ENCODE data around the gene NARS2.
A peak's percentile ranks its signal among the peaks of the same experiment; 100 is the strongest.

Gene NARS2

GRCh38 chr11:78399136-78399535 lies 175.5 kb downstream of the NARS2 start:
- Histone ChIP-seq H4K20me1 (peaks cover 60 to 100% (median 98%) of the 10 kb centered on the region in 11 experiments), H3K9me3 (replicated peaks in 1 of 11) (peaks cover 7 to 26% (median 16%) of the 10 kb centered on the region in 11 experiments; a peak in 21 of 22 replicates), H3K27me3 (no peaks in the 10 kb centered on the region), H3K36me3 (peaks cover 12 to 91% (median 61%) of the 10 kb centered on the region in 11 experiments; a peak in 21 of 22 replicates), H3K4me3 (no peak overlapping the region), H3K4me2 (peak overlapping the region in 2 of 11 experiments; percentile 20 to 22; a peak in 3 of 22 replicates), H3K4me1 (peaks cover 11 to 93% (median 23%) of the 10 kb centered on the region in 10 experiments), H3K9ac (no peak overlapping the region), H3K27ac (no peak overlapping the region)
- TF ChIP-seq Cebpa-rat (IDR thresholded peaks at IDR 0.05), result no peak

DNA sequence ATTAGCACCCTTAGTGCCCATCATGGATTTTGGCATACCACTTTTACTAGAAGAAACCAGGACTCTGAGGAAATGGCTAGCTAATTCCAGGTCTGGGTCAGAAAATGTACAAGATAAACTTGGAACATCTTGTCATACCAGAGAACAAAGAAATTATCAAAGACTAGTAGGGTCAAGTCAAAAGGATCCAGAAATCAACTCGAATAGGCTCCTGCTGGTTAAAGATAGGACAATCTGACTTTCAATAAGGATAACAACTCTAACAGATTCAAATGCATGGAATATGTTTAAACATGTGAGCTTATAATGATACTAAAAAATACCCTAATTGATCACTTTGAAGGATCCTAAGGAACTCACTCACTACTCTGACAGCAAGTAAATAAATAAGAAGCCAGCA lies 175.9 kb downstream of the NARS2 start:
- no peak for TF ChIP-seq Cebpa-rat (IDR thresholded peaks at IDR 0.05)
- H4K20me1 ChIP-seq, result peaks cover 61 to 100% (median 98%) of the 10 kb centered on the region in 11 experiments
- peak overlapping the region in 1 of 11 experiments; percentile 22; a peak in 3 of 22 replicates for H3K4me2 ChIP-seq

DNA sequence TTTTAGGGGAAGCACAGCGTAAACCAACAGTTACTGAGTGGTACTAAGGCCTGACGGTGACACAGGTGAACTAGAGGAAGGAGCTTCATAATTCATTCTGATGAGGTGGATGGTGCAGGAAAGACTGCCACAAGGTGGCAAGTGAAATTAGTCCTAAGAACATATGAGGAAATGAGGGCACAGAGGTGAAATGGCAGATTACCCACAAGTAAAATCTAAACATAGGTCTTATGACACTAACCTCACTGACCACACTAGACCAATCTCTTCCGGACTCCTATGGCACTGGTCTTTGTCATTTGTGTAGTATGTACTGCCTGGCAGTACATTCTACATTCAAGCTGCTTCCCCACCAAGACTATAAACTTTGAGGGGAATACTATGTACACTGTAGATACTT lies 177.3 kb downstream of the NARS2 start:
- no peaks in the 10 kb centered on the region for H3K27me3 ChIP-seq
- TF ChIP-seq Cebpa-rat (IDR thresholded peaks at IDR 0.05), result no peak
- peak overlapping the region in 2 of 11 experiments; percentile 21 to 35; a peak in 3 of 22 replicates for H3K27ac ChIP-seq
- peaks cover 0 to 16% (median 9%) of the 10 kb centered on the region in 11 experiments; a peak in 7 of 22 replicates for H3K9me3 ChIP-seq (replicated peaks in 1 of 11)
- no peak overlapping the region for H3K4me3 ChIP-seq
- peak overlapping the region; percentile 9 to 79 (median 43); a peak in 21 of 22 replicates for H3K4me2 ChIP-seq
- peaks cover 19 to 96% (median 36%) of the 10 kb centered on the region in 10 experiments for H3K4me1 ChIP-seq
- no peak overlapping the region for H3K9ac ChIP-seq
- peaks cover 8 to 93% (median 53%) of the 10 kb centered on the region in 11 experiments; a peak in 21 of 22 replicates for H3K36me3 ChIP-seq
- H4K20me1 ChIP-seq, result peaks cover 74 to 100% (median 99%) of the 10 kb centered on the region in 11 experiments

More for the DNA sequence above, 175.9 kb downstream of the NARS2 start:
- peaks cover 13 to 93% (median 25%) of the 10 kb centered on the region in 10 experiments for H3K4me1 ChIP-seq
- H3K36me3 ChIP-seq, result peaks cover 12 to 91% (median 57%) of the 10 kb centered on the region in 11 experiments; a peak in 21 of 22 replicates
- H3K4me3 ChIP-seq, result no peak overlapping the region
- H3K9me3 ChIP-seq (replicated peaks in 1 of 11), result peaks cover 7 to 21% (median 12%) of the 10 kb centered on the region in 11 experiments; a peak in 18 of 22 replicates
- no peaks in the 10 kb centered on the region for H3K27me3 ChIP-seq
- H3K27ac ChIP-seq, result no peak overlapping the region
- H3K9ac ChIP-seq, result no peak overlapping the region

DNA sequence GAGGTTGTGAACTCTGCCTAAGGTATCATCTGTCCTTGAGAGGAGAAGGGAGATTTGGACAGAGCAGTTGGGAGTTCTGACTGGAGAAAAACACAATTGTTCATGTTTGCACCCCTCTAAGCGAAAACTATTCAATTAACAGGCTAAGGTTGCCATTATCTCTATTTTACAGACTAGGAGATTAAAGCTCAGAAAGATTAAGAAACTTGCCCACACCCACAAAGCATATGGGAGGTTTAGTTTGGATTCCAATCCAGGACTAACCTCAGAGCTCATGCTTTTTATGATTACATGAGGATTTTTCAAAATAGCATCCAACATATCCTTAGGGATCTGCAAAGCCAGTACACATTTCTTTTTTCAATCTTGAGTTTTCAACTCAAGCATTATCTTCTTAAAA lies 179.1 kb downstream of the NARS2 start:
- Histone ChIP-seq H3K4me2 (peak overlapping the region in 1 of 11 experiments; percentile 91; a peak in 1 of 22 replicates), H3K4me1 (peaks cover 25 to 99% (median 46%) of the 10 kb centered on the region in 10 experiments), H3K27me3 (no peaks in the 10 kb centered on the region), H3K9me3 (replicated peaks in 1 of 11) (peaks cover 0 to 32% (median 25%) of the 10 kb centered on the region in 11 experiments; a peak in 14 of 22 replicates), H3K36me3 (peaks cover 5 to 94% (median 53%) of the 10 kb centered on the region in 11 experiments; a peak in 21 of 22 replicates), H3K27ac (no peak overlapping the region), H4K20me1 (peaks cover 77 to 100% (median 100%) of the 10 kb centered on the region in 11 experiments), H3K4me3 (no peak overlapping the region), H3K9ac (no peak overlapping the region)
- TF ChIP-seq Cebpa-rat (IDR thresholded peaks at IDR 0.05), result no peak

- no peak for TF ChIP-seq Cebpa-rat (IDR thresholded peaks at IDR 0.05)
- 0 out of 22 replicates have a peak overlapping the region, but pooled peaks of 1 of the 11 experiments have one; percentile 10 for H3K27ac ChIP-seq
- H3K4me3 ChIP-seq, result no peak overlapping the region
- no peaks in the 10 kb centered on the region for H3K27me3 ChIP-seq
- H3K9ac ChIP-seq, result peak overlapping the region in 2 of 11 experiments; percentile 16 to 25; a peak in 2 of 22 replicates
- H3K4me2 ChIP-seq, result peak overlapping the region in 10 of 11 experiments; percentile 1 to 91 (median 41); a peak in 14 of 22 replicates
- H3K4me1 ChIP-seq, result peaks cover 20 to 96% (median 42%) of the 10 kb centered on the region in 10 experiments
- peaks cover 24 to 94% (median 69%) of the 10 kb centered on the region in 11 experiments for H3K36me3 ChIP-seq
- peaks cover 6 to 59% (median 48%) of the 10 kb centered on the region in 11 experiments; a peak in 20 of 22 replicates for H3K9me3 ChIP-seq (replicated peaks in 1 of 11)
- peaks cover 61 to 100% (median 99%) of the 10 kb centered on the region in 11 experiments for H4K20me1 ChIP-seq
These were observed 181.8 kb downstream of the NARS2 start for GRCh38 chr11:78392854-78393253.

- Histone ChIP-seq H3K9ac (no peak overlapping the region), H3K4me2 (peak overlapping the region in 7 of 11 experiments; percentile 14 to 91 (median 58); a peak in 13 of 22 replicates), H3K4me1 (peaks cover 12 to 87% (median 34%) of the 10 kb centered on the region in 10 experiments), H4K20me1 (peaks cover 48 to 100% (median 99%) of the 10 kb centered on the region in 11 experiments), H3K4me3 (no peak overlapping the region), H3K36me3 (peaks cover 39 to 94% (median 76%) of the 10 kb centered on the region in 11 experiments), H3K27me3 (no peaks in the 10 kb centered on the region), H3K27ac (peak overlapping the region in 2 of 11 experiments; percentile 9 to 21; a peak in 2 of 22 replicates), H3K9me3 (replicated peaks in 1 of 11) (peaks cover 17 to 73% (median 62%) of the 10 kb centered on the region in 11 experiments)
- TF ChIP-seq Cebpa-rat (IDR thresholded peaks at IDR 0.05), result no peak
These were observed 183.2 kb downstream of the NARS2 start for GRCh38 chr11:78391424-78391823.

- no peak overlapping the region for H3K9ac ChIP-seq
These were observed 183.9 kb downstream of the NARS2 start for GRCh38 chr11:78390809-78391208.

GRCh38 chr11:78386215-78386941 lies 188.3 kb downstream of the NARS2 start:
- Histone ChIP-seq H3K27ac (no peak overlapping the region), H3K9me3 (replicated peaks in 1 of 11) (peaks cover 46 to 99% (median 90%) of the 10 kb centered on the region in 11 experiments), H3K4me3 (0 out of 20 replicates have a peak overlapping the region, but pooled peaks of 1 of the 10 experiments have one; percentile 7), H3K4me1 (peaks cover 0 to 59% (median 10%) of the 10 kb centered on the region in 10 experiments; a peak in 13 of 20 replicates), H3K36me3 (peaks cover 73 to 100% (median 90%) of the 10 kb centered on the region in 11 experiments), H4K20me1 (peaks cover 25 to 100% (median 98%) of the 10 kb centered on the region in 11 experiments; a peak in 20 of 22 replicates), H3K9ac (no peak overlapping the region), H3K4me2 (no peak overlapping the region), H3K27me3 (no peaks in the 10 kb centered on the region)
- TF ChIP-seq Cebpa-rat (IDR thresholded peaks at IDR 0.05), result no peak

More at GRCh38 chr11:78390809-78391208, 183.9 kb downstream of the NARS2 start:
- no peak overlapping the region for H3K4me3 ChIP-seq
- peak overlapping the region in 7 of 11 experiments; percentile 14 to 91 (median 58); a peak in 12 of 22 replicates for H3K4me2 ChIP-seq
- H3K36me3 ChIP-seq, result peaks cover 45 to 94% (median 81%) of the 10 kb centered on the region in 11 experiments
- H3K27me3 ChIP-seq, result no peaks in the 10 kb centered on the region
- peaks cover 48 to 100% (median 99%) of the 10 kb centered on the region in 11 experiments for H4K20me1 ChIP-seq
- no peak for TF ChIP-seq Cebpa-rat (IDR thresholded peaks at IDR 0.05)
- H3K9me3 ChIP-seq (replicated peaks in 1 of 11), result peaks cover 23 to 80% (median 69%) of the 10 kb centered on the region in 11 experiments
- H3K27ac ChIP-seq, result peak overlapping the region in 1 of 11 experiments; percentile 21; a peak in 1 of 22 replicates
- peaks cover 12 to 82% (median 34%) of the 10 kb centered on the region in 10 experiments for H3K4me1 ChIP-seq

All from BLaER1 treated with 17β-estradiol and CSF1 and Interleukin-3, amounts not matched to agents 10 nM and 100 nM (cell line).